ENCODE data around the gene EDRF1.

GRCh38 chr10:125772864-125773180 is 53.3 kb downstream of the EDRF1 start:
- no peak for TF ChIP-seq POLR2A (IDR thresholded peaks at IDR 0.05)
- TF ChIP-seq, protein P1, sequence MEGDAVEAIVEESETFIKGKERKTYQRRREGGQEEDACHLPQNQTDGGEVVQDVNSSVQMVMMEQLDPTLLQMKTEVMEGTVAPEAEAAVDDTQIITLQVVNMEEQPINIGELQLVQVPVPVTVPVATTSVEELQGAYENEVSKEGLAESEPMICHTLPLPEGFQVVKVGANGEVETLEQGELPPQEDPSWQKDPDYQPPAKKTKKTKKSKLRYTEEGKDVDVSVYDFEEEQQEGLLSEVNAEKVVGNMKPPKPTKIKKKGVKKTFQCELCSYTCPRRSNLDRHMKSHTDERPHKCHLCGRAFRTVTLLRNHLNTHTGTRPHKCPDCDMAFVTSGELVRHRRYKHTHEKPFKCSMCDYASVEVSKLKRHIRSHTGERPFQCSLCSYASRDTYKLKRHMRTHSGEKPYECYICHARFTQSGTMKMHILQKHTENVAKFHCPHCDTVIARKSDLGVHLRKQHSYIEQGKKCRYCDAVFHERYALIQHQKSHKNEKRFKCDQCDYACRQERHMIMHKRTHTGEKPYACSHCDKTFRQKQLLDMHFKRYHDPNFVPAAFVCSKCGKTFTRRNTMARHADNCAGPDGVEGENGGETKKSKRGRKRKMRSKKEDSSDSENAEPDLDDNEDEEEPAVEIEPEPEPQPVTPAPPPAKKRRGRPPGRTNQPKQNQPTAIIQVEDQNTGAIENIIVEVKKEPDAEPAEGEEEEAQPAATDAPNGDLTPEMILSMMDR (IDR thresholded peaks at IDR 0.05): no peak

Data from esophagus squamous epithelium (tissue), 4 donors.